Measurements from ENCODE around the gene DGCR2. TPM values are rescaled to one million over a fixed set of nuclear protein-coding genes. Genes with fewer than 3 reads are reported as not detected.

Gene DGCR2
- total RNA-seq, 1 experiment from 2014 or later: 42.9 TPM

DNA sequence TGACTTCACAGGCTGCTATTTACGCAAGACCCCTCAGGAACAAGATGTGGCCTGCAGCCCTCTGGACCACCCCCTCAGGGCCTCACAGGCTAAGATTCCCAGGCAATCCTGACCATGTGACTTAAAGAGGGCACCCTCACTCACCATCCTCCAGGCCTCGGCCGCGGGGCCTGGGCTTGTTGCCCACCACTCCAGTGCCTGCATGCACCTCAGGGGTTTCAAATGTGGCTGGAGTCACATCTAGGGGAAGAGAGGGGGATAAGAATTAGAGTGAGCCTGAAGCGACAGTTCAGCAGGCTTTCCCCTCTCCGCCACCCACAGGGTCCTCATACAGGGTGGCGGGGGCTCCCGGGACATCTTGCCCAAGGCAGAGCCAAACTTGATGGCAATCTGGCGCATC is 20.2 kb upstream of the DGCR2 start:
- no peak overlapping the region for H3K27ac ChIP-seq (ENCODE audit: low read depth, low read length)
- no peaks in the 10 kb centered on the region for H4K20me1 ChIP-seq (ENCODE audit: insufficient read depth)
- CTCF ChIA-PET: no interaction called here
- intact Hi-C loops (cut with micrococcal nuclease): loop anchor here (10.0 kb wide), 1 partner anchor 332 kb away; the partner anchor contains the start of genes CDC45 and UFD1
- H3K9me2 ChIP-seq (ENCODE audit: insufficient read depth): no peaks in the 10 kb centered on the region
- no peak for ATAC-seq
- no TSS peak for BruUV-seq (replicated peaks)
- peaks cover 25 to 32% of the 10 kb centered on the region in 2 experiments; a peak in 3 of 4 replicates for H3K36me3 ChIP-seq (ENCODE audit: control insufficient read depth in 1 of 2, insufficient read depth in 2 of 2, low read length in 2 of 2)
- H3K4me1 ChIP-seq (ENCODE audit: control insufficient read depth in 1 of 2, insufficient read depth in 2 of 2, low read length in 2 of 2): peaks cover 3 to 11% of the 10 kb centered on the region in 2 experiments
- no peaks in the 10 kb centered on the region for H3K9me3 ChIP-seq (ENCODE audit: control insufficient read depth in 1 of 2, insufficient read depth in 1 of 2, low read depth in 1 of 2, low read length in 2 of 2)
- peaks cover 22% of the 10 kb centered on the region for H3K79me2 ChIP-seq (ENCODE audit: insufficient read depth, low read length)
- POLR2A ChIA-PET: no interaction called here
- no peak overlapping the region for H3K9ac ChIP-seq (ENCODE audit: low read length)
- H3K4me2 ChIP-seq (ENCODE audit: low read length): no peak overlapping the region
- DNase-seq (ENCODE audit: low read depth, low spot score): no peak
- no peak overlapping the region for H3K4me3 ChIP-seq (replicated peaks in 1 of 2; ENCODE audit: low read depth in 1 of 2, low read length in 2 of 2)
- no peaks in the 10 kb centered on the region for H3K27me3 ChIP-seq (ENCODE audit: insufficient read depth, low read length)
- H2AFZ ChIP-seq (ENCODE audit: low read depth, low read length, poor library complexity, severe bottlenecking): no peak overlapping the region
- TF ChIP-seq, protein P1, sequence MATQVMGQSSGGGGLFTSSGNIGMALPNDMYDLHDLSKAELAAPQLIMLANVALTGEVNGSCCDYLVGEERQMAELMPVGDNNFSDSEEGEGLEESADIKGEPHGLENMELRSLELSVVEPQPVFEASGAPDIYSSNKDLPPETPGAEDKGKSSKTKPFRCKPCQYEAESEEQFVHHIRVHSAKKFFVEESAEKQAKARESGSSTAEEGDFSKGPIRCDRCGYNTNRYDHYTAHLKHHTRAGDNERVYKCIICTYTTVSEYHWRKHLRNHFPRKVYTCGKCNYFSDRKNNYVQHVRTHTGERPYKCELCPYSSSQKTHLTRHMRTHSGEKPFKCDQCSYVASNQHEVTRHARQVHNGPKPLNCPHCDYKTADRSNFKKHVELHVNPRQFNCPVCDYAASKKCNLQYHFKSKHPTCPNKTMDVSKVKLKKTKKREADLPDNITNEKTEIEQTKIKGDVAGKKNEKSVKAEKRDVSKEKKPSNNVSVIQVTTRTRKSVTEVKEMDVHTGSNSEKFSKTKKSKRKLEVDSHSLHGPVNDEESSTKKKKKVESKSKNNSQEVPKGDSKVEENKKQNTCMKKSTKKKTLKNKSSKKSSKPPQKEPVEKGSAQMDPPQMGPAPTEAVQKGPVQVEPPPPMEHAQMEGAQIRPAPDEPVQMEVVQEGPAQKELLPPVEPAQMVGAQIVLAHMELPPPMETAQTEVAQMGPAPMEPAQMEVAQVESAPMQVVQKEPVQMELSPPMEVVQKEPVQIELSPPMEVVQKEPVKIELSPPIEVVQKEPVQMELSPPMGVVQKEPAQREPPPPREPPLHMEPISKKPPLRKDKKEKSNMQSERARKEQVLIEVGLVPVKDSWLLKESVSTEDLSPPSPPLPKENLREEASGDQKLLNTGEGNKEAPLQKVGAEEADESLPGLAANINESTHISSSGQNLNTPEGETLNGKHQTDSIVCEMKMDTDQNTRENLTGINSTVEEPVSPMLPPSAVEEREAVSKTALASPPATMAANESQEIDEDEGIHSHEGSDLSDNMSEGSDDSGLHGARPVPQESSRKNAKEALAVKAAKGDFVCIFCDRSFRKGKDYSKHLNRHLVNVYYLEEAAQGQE (IDR thresholded peaks at IDR 0.05; ENCODE audit: low read depth): no peak
- no peak for TF ChIP-seq ZFX (IDR thresholded peaks at IDR 0.05)
- TF ChIP-seq POLR2A (IDR thresholded peaks at IDR 0.05; ENCODE audit: borderline replicate concordance, extremely low read depth, insufficient read depth, insufficient read length): no peak
- TF ChIP-seq, protein P2, sequence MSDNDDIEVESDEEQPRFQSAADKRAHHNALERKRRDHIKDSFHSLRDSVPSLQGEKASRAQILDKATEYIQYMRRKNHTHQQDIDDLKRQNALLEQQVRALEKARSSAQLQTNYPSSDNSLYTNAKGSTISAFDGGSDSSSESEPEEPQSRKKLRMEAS (IDR thresholded peaks at IDR 0.05): no peak
- TF ChIP-seq EGR1 (IDR thresholded peaks at IDR 0.05; ENCODE audit: low read depth): no peak
- no peak for TF ChIP-seq EZH2 (IDR thresholded peaks at IDR 0.05)
- TF ChIP-seq ZNF274 (IDR thresholded peaks at IDR 0.05; ENCODE audit: low read depth, low read length): no peak
- TF ChIP-seq FOSL1 (IDR thresholded peaks at IDR 0.05; ENCODE audit: low read depth): no peak
- no peak for TF ChIP-seq POLR2AphosphoS5 (IDR thresholded peaks at IDR 0.05; ENCODE audit: low read depth, low read length)
- TF ChIP-seq, protein P3, sequence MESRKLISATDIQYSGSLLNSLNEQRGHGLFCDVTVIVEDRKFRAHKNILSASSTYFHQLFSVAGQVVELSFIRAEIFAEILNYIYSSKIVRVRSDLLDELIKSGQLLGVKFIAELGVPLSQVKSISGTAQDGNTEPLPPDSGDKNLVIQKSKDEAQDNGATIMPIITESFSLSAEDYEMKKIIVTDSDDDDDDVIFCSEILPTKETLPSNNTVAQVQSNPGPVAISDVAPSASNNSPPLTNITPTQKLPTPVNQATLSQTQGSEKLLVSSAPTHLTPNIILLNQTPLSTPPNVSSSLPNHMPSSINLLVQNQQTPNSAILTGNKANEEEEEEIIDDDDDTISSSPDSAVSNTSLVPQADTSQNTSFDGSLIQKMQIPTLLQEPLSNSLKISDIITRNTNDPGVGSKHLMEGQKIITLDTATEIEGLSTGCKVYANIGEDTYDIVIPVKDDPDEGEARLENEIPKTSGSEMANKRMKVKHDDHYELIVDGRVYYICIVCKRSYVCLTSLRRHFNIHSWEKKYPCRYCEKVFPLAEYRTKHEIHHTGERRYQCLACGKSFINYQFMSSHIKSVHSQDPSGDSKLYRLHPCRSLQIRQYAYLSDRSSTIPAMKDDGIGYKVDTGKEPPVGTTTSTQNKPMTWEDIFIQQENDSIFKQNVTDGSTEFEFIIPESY (IDR thresholded peaks at IDR 0.05; ENCODE audit: extremely low read depth, insufficient replicate concordance, low read length): no peak
- TF ChIP-seq SRF (IDR thresholded peaks at IDR 0.05; ENCODE audit: low read depth): no peak
- no peak for TF ChIP-seq ELF1 (IDR thresholded peaks at IDR 0.05; ENCODE audit: borderline replicate concordance, low read depth)
- no peak for TF ChIP-seq EZH2phosphoT487 (IDR thresholded peaks at IDR 0.05; ENCODE audit: borderline replicate concordance)
- TF ChIP-seq, protein P4, sequence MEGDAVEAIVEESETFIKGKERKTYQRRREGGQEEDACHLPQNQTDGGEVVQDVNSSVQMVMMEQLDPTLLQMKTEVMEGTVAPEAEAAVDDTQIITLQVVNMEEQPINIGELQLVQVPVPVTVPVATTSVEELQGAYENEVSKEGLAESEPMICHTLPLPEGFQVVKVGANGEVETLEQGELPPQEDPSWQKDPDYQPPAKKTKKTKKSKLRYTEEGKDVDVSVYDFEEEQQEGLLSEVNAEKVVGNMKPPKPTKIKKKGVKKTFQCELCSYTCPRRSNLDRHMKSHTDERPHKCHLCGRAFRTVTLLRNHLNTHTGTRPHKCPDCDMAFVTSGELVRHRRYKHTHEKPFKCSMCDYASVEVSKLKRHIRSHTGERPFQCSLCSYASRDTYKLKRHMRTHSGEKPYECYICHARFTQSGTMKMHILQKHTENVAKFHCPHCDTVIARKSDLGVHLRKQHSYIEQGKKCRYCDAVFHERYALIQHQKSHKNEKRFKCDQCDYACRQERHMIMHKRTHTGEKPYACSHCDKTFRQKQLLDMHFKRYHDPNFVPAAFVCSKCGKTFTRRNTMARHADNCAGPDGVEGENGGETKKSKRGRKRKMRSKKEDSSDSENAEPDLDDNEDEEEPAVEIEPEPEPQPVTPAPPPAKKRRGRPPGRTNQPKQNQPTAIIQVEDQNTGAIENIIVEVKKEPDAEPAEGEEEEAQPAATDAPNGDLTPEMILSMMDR (IDR thresholded peaks at IDR 0.05 in 2 of 3, conservative IDR thresholded peaks at IDR 0.05 in 1 of 3; ENCODE audit: borderline replicate concordance in 1 of 3, insufficient read depth in 1 of 3, low read depth in 2 of 3, low read length in 2 of 3): no peak
- TF ChIP-seq, protein P5, sequence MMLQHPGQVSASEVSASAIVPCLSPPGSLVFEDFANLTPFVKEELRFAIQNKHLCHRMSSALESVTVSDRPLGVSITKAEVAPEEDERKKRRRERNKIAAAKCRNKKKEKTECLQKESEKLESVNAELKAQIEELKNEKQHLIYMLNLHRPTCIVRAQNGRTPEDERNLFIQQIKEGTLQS (IDR thresholded peaks at IDR 0.05): no peak
- TF ChIP-seq YY1 (IDR thresholded peaks at IDR 0.05; ENCODE audit: extremely low read depth, insufficient replicate concordance, low read depth, low read length): no peak
- no peak for TF ChIP-seq SIN3A (IDR thresholded peaks at IDR 0.05; ENCODE audit: low read depth)
- no peak for TF ChIP-seq TCF7L2 (IDR thresholded peaks at IDR 0.05; ENCODE audit: borderline replicate concordance, extremely low read depth, insufficient read depth, insufficient read length)
- RAD21 ChIA-PET (ENCODE audit: low non-redundant PET in 1 of 2, low total read pairs in 2 of 2, uncharacterized antibody in 2 of 2, unreplicated experiment in 2 of 2): no interaction called here
